OCI-LY3 (cell line): ENCODE data around the gene PTPRU.

Experiments
- H2AFZ ChIP-seq: fragments of 200-600, 300-600 bp; shearing (Covaris generic); 2 replicates; pipeline ENCODE4 v1.6.0; 2014; ENCODE audit warnings: antibody characterized with exemption, low read depth, low read length
- H3K27ac ChIP-seq: fragments of 200-600, 300-600 bp; sonication (generic); 2 replicates; pipeline ENCODE4 v1.5.1; 2014; ENCODE audit warnings: mild to moderate bottlenecking, low read length, moderate library complexity, mixed read lengths
- H3K27me3 ChIP-seq: fragments of 200-600, 300-600 bp; sonication (generic); 2 replicates; pipeline ENCODE4 v1.6.1; 2014; ENCODE audit warnings: low read depth, low read length, mixed read lengths
- H3K36me3 ChIP-seq: fragments of 200-600, 300-600 bp; sonication (generic); replicated peaks from 2 replicates; pipeline ENCODE3; 2014; ENCODE audit warnings: low read depth, low read length, mixed read lengths
- H3K4me1 ChIP-seq: fragments of 300-600, 200-600 bp; sonication (generic); 2 replicates; pipeline ENCODE4 v1.6.1; 2014; ENCODE audit warnings: low read length, mixed read lengths
- H3K4me2 ChIP-seq: fragments of 200-600, 300-600 bp; sonication (generic); 2 replicates; pipeline ENCODE4 v1.6.1; 2014; ENCODE audit warnings: low read length, mixed read lengths
- H3K4me3 ChIP-seq: fragments of 300-600, 200-600 bp; sonication (generic); 2 replicates; pipeline ENCODE4 v1.5.1; 2014; ENCODE audit warnings: antibody characterized with exemption, mild to moderate bottlenecking, low read length, moderate library complexity
- H3K79me2 ChIP-seq: fragments of 300-600, 200-600 bp; shearing (Covaris generic); 2 replicates; pipeline ENCODE4 v1.6.1; 2014; ENCODE audit warnings: mild to moderate bottlenecking, low read length, mixed read lengths
- H3K9ac ChIP-seq: fragments of 300-600, 200-600 bp; shearing (Covaris generic); 2 replicates; pipeline ENCODE4 v1.6.0; 2014; ENCODE audit warnings: mild to moderate bottlenecking, low read length, moderate library complexity
- H3K9me3 ChIP-seq: fragments of 200-600, 300-600 bp; shearing (Covaris generic); 2 replicates; pipeline ENCODE4 v1.6.1; 2014; ENCODE audit warnings: low read length, mixed read lengths; ENCODE audit not compliant: insufficient read depth
- H4K20me1 ChIP-seq: fragments of 200-600, 300-600 bp; sonication (generic); 2 replicates; pipeline ENCODE4 v1.6.1; 2016; ENCODE audit warnings: low read length, mixed read lengths; ENCODE audit not compliant: insufficient read depth
- EZH2phosphoT487 ChIP-seq: fragments of 200-600 bp; shearing (Covaris generic); IDR thresholded peaks from 2 replicates; pipeline ENCODE4 v1.6.1; 2018; ENCODE audit warnings: antibody characterized with exemption, mixed run types, low read depth
- TF ChIP-seq, protein P1 (sequence below): fragments of 200-600, 300-600 bp; sonication (generic); IDR thresholded peaks from 2 replicates; pipeline ENCODE4 v1.5.1; 2014; ENCODE audit warnings: antibody characterized with exemption, low read length, low read depth

Gene PTPRU

DNA sequence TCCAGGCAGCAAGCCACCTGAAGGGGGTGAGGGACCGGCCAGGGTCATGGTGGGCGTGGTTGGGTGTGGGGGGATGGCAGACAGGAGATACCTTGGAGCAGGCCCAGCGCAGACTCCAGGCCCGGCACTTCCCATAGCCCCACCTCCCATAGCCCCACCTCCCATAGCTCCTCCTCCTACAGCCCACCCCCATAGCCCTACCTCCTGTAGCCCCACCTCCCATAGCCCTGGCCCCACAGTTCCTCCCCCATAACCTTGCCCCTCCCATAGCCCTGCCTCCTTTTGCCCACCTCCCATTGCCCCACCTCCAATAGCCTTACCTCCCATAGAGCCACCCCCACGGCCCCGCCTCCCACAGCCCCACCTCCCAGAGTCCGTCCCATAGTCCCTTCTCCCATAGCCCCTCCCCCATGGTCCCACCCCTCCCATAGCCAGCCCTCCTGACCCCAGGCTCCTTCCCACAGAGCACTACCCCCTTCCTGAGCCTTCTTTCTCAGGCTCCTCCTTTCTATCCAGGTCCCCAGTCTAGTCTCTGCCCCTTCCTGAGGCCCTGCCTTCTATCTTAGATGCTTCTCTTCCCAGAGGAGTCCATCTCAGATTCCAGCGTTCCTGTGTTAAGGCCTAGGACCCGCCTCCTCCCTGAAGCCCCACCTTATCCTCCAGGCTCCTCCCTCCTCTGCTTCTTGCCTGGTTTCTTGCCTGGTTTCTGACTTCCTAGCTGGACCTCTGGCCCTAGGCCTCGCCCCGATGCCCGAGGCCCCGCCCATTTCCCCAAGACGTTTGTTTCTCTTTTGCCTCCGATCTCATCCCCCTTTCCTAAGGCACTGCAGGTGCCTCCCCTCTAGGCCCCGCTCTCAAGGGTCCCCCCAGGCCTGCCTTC, 46.8 kb downstream of the PTPRU start:
- no peaks in the 10 kb centered on the region for H3K79me2 ChIP-seq
- no peaks in the 10 kb centered on the region for H4K20me1 ChIP-seq
- no peaks in the 10 kb centered on the region for H3K4me1 ChIP-seq
- no peaks in the 10 kb centered on the region for H3K27me3 ChIP-seq
- H3K4me2 ChIP-seq: no peak overlapping the region; the same call in 1 of the 2 replicates
- H3K36me3 ChIP-seq: no peaks in the 10 kb centered on the region
- H3K4me3 ChIP-seq: no peak overlapping the region
- TF ChIP-seq, protein P1, sequence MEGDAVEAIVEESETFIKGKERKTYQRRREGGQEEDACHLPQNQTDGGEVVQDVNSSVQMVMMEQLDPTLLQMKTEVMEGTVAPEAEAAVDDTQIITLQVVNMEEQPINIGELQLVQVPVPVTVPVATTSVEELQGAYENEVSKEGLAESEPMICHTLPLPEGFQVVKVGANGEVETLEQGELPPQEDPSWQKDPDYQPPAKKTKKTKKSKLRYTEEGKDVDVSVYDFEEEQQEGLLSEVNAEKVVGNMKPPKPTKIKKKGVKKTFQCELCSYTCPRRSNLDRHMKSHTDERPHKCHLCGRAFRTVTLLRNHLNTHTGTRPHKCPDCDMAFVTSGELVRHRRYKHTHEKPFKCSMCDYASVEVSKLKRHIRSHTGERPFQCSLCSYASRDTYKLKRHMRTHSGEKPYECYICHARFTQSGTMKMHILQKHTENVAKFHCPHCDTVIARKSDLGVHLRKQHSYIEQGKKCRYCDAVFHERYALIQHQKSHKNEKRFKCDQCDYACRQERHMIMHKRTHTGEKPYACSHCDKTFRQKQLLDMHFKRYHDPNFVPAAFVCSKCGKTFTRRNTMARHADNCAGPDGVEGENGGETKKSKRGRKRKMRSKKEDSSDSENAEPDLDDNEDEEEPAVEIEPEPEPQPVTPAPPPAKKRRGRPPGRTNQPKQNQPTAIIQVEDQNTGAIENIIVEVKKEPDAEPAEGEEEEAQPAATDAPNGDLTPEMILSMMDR: no peak
- no peak for TF ChIP-seq EZH2phosphoT487
- no peak overlapping the region for H3K27ac ChIP-seq
- H2AFZ ChIP-seq: 0 out of 2 replicates have a peak overlapping the region, but pooled peaks have one; percentile 30
- no peak overlapping the region for H3K9ac ChIP-seq
- no peaks in the 10 kb centered on the region for H3K9me3 ChIP-seq

- H3K79me2 ChIP-seq: no peaks in the 10 kb centered on the region
- H3K4me3 ChIP-seq: no peak overlapping the region
- H3K4me2 ChIP-seq: no peak overlapping the region
- no peak overlapping the region for H3K9ac ChIP-seq
- H3K27me3 ChIP-seq: no peaks in the 10 kb centered on the region
- H3K36me3 ChIP-seq: no peaks in the 10 kb centered on the region
- TF ChIP-seq, protein P1: no peak
- TF ChIP-seq EZH2phosphoT487: no peak
- H4K20me1 ChIP-seq: no peaks in the 10 kb centered on the region
- no peaks in the 10 kb centered on the region for H3K4me1 ChIP-seq
- H3K27ac ChIP-seq: no peak overlapping the region
- 0 out of 2 replicates have a peak overlapping the region, but pooled peaks have one; percentile 30 for H2AFZ ChIP-seq
- no peaks in the 10 kb centered on the region for H3K9me3 ChIP-seq
Measured at GRCh38 chr1:29283804-29284195, 47.5 kb downstream of the PTPRU start.

DNA sequence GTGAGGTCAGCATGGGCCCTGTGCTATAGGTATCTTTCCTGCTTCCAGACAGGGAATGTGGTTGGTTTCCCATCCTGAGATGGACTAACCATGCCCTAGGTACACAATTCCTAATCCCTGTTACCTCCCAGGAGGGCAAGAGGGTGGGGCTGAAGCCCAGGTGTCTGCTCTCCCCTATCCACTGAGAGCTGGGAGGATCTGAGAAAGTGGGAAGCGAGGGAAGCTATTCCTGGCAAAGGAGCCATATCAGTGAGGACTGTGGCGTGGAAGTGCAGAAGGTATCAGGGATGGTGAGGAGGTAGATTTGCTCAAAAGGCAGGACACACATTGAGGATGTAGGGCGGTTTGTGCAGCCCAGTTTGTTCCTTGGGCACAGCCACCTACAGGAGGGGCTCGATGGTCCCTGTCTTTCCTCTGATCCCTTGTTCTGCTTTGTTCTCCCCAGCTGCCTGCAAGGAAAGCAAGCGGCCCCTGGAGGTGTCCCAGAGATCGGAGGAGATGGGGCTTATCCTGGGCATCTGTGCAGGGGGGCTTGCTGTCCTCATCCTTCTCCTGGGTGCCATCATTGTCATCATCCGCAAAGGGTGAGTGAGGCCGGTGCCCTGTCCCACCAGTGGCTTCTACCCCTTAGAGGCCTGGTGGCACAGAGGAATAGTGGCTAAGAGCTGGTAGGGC, 48.1 kb downstream of the PTPRU start:
- Histone ChIP-seq H3K9ac (no peak overlapping the region), H3K27ac (no peak overlapping the region), H3K4me2 (no peak overlapping the region)

More for the DNA sequence above, 48.1 kb downstream of the PTPRU start:
- H3K9me3 ChIP-seq: no peaks in the 10 kb centered on the region
- H3K4me1 ChIP-seq: no peaks in the 10 kb centered on the region
- no peaks in the 10 kb centered on the region for H3K79me2 ChIP-seq
- TF ChIP-seq, protein P1: no peak
- TF ChIP-seq EZH2phosphoT487: no peak
- no peak overlapping the region for H3K4me3 ChIP-seq
- no peaks in the 10 kb centered on the region for H4K20me1 ChIP-seq
- no peaks in the 10 kb centered on the region for H3K36me3 ChIP-seq
- no peaks in the 10 kb centered on the region for H3K27me3 ChIP-seq
- H2AFZ ChIP-seq: no peak overlapping the region
